ENCODE data around the gene KBTBD12. TPM values are rescaled to one million over a fixed set of nuclear protein-coding genes. Genes with fewer than 3 reads are reported as not detected.

Gene KBTBD12
- polyA plus RNA-seq, 1 of the 3 experiments (the other 2 are of a cell fraction) = not detected

DNA sequence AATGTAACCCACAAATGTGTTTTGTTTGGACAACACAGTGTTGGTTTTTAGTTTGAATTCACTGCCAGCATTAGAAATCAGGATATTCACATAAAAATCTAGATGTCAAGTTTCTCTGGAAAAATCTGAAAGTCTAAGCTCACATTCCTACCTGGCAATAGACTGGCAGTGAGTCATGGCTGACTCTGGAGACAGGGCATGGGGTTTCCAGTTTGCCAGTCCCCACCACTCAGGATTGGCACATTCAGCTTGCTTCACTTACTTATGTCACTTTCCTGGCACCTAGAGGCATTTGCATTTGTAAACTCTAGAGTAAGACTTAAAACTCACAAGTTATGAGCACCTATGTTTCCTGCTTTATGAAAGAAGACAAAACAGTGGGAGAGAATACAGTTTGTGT is 118.1 kb downstream of the KBTBD12 start (continued):
- TF ChIP-seq, protein P1, sequence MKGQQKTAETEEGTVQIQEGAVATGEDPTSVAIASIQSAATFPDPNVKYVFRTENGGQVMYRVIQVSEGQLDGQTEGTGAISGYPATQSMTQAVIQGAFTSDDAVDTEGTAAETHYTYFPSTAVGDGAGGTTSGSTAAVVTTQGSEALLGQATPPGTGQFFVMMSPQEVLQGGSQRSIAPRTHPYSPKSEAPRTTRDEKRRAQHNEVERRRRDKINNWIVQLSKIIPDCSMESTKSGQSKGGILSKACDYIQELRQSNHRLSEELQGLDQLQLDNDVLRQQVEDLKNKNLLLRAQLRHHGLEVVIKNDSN (IDR thresholded peaks at IDR 0.05; ENCODE audit: borderline replicate concordance, low read depth) = no peak
- TF ChIP-seq POLR2AphosphoS5 (IDR thresholded peaks at IDR 0.05; ENCODE audit: low read depth, low read length) (no peak), GATA2 (CRISPR knock-in tag; IDR thresholded peaks at IDR 0.05) (no peak), MEF2A (IDR thresholded peaks at IDR 0.05; ENCODE audit: borderline replicate concordance, low read depth) (no peak), YY1 (IDR thresholded peaks at IDR 0.05; ENCODE audit: low read depth) (no peak), EZH2phosphoT487 (IDR thresholded peaks at IDR 0.05; ENCODE audit: borderline replicate concordance, low read depth) (no peak), TCF12 (IDR thresholded peaks at IDR 0.05) (no peak), JUND (IDR thresholded peaks at IDR 0.05) (no peak), EP300 (IDR thresholded peaks at IDR 0.05; ENCODE audit: borderline replicate concordance in 1 of 2, low read depth in 1 of 2, low read length in 1 of 2) (no peak)
- TF ChIP-seq, protein P2, sequence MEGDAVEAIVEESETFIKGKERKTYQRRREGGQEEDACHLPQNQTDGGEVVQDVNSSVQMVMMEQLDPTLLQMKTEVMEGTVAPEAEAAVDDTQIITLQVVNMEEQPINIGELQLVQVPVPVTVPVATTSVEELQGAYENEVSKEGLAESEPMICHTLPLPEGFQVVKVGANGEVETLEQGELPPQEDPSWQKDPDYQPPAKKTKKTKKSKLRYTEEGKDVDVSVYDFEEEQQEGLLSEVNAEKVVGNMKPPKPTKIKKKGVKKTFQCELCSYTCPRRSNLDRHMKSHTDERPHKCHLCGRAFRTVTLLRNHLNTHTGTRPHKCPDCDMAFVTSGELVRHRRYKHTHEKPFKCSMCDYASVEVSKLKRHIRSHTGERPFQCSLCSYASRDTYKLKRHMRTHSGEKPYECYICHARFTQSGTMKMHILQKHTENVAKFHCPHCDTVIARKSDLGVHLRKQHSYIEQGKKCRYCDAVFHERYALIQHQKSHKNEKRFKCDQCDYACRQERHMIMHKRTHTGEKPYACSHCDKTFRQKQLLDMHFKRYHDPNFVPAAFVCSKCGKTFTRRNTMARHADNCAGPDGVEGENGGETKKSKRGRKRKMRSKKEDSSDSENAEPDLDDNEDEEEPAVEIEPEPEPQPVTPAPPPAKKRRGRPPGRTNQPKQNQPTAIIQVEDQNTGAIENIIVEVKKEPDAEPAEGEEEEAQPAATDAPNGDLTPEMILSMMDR (IDR thresholded peaks at IDR 0.05) = no peak

DNA sequence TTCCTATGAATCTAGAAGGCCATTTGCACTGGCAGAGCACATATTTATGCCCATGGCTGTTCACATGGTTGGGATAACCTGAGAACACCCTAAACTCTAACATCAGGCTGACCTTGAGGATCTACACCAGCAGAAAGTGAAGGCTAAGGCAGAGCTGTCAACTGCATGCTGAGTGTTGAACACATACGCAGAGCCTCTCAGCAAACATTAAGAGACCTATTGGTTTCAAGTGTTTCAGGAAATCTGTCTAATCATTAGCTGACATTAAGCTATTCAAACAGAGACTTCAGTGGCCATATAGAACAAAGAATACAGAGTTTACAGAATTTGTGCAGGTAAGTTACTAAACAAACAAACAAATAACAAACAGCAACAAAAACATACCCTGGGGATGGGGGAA is 121.1 kb downstream of the KBTBD12 start:
- Histone ChIP-seq H3K9me3 (no peaks in the 10 kb centered on the region), H3K27me3 (ENCODE audit: insufficient read depth) (no peaks in the 10 kb centered on the region), H3K27ac (ENCODE audit: low read depth in 2 of 2, low read length in 1 of 2) (no peak overlapping the region), H3K9me2 (no peaks in the 10 kb centered on the region), H3K4me1 (ENCODE audit: control insufficient read depth in 1 of 2, insufficient read depth in 2 of 2, low read depth in 1 of 2, low read length in 1 of 2) (no peaks in the 10 kb centered on the region), H3K4me2 (no peak overlapping the region), H4K20me1 (ENCODE audit: insufficient read depth) (no peaks in the 10 kb centered on the region), H2AFZ (ENCODE audit: low read depth) (no peak overlapping the region), H3F3A (replicated peaks; ENCODE audit: insufficient read depth) (peaks cover 3% of the 10 kb centered on the region), H3K9ac (no peak overlapping the region), H3K79me2 (ENCODE audit: insufficient read depth) (no peaks in the 10 kb centered on the region), H3K4me3 (ENCODE audit: low read depth in 2 of 2, low read length in 1 of 2) (no peak overlapping the region), H3K36me3 (replicated peaks in 1 of 2; ENCODE audit: control insufficient read depth in 1 of 2, insufficient read depth in 2 of 2, low read length in 1 of 2) (no peaks in the 10 kb centered on the region)
- CTCF ChIA-PET = interaction anchor here (0.9 kb wide), 1 partner anchor 11 kb away, joined by 4 read pairs; no protein-coding TSS in a partner anchor
- no peak for DNase-seq
- POLR2A ChIA-PET = no interaction called here
- WGBS (ENCODE audit: low lambda C conversion rate) = 80% methylated on average over 1 of the region's 1 CpG
- no peak for TF ChIP-seq SMC3 (IDR thresholded peaks at IDR 0.05; ENCODE audit: low read depth, low read length)
- TF ChIP-seq, protein P3, sequence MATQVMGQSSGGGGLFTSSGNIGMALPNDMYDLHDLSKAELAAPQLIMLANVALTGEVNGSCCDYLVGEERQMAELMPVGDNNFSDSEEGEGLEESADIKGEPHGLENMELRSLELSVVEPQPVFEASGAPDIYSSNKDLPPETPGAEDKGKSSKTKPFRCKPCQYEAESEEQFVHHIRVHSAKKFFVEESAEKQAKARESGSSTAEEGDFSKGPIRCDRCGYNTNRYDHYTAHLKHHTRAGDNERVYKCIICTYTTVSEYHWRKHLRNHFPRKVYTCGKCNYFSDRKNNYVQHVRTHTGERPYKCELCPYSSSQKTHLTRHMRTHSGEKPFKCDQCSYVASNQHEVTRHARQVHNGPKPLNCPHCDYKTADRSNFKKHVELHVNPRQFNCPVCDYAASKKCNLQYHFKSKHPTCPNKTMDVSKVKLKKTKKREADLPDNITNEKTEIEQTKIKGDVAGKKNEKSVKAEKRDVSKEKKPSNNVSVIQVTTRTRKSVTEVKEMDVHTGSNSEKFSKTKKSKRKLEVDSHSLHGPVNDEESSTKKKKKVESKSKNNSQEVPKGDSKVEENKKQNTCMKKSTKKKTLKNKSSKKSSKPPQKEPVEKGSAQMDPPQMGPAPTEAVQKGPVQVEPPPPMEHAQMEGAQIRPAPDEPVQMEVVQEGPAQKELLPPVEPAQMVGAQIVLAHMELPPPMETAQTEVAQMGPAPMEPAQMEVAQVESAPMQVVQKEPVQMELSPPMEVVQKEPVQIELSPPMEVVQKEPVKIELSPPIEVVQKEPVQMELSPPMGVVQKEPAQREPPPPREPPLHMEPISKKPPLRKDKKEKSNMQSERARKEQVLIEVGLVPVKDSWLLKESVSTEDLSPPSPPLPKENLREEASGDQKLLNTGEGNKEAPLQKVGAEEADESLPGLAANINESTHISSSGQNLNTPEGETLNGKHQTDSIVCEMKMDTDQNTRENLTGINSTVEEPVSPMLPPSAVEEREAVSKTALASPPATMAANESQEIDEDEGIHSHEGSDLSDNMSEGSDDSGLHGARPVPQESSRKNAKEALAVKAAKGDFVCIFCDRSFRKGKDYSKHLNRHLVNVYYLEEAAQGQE (IDR thresholded peaks at IDR 0.05; ENCODE audit: low read depth, low read length) = no peak
- no peak for TF ChIP-seq RFX5 (IDR thresholded peaks at IDR 0.05; ENCODE audit: low read length)
- TF ChIP-seq NRF1 (IDR thresholded peaks at IDR 0.05; ENCODE audit: low read depth, low read length) = no peak
- no peak for TF ChIP-seq YY1 (IDR thresholded peaks at IDR 0.05; ENCODE audit: low read depth)
- no peak for TF ChIP-seq EP300 (IDR thresholded peaks at IDR 0.05; ENCODE audit: borderline replicate concordance in 1 of 2, low read depth in 1 of 2, low read length in 1 of 2)
- no peak for TF ChIP-seq EZH2phosphoT487 (IDR thresholded peaks at IDR 0.05; ENCODE audit: borderline replicate concordance, low read depth)
- TF ChIP-seq TCF12 (IDR thresholded peaks at IDR 0.05) = no peak
- TF ChIP-seq RXRA (IDR thresholded peaks at IDR 0.05; ENCODE audit: borderline replicate concordance, low read depth) = no peak
- TF ChIP-seq, protein P4, sequence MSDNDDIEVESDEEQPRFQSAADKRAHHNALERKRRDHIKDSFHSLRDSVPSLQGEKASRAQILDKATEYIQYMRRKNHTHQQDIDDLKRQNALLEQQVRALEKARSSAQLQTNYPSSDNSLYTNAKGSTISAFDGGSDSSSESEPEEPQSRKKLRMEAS (IDR thresholded peaks at IDR 0.05; ENCODE audit: low read depth) = no peak
- TF ChIP-seq, protein P2 (IDR thresholded peaks at IDR 0.05) = no peak
- TF ChIP-seq, protein P5, sequence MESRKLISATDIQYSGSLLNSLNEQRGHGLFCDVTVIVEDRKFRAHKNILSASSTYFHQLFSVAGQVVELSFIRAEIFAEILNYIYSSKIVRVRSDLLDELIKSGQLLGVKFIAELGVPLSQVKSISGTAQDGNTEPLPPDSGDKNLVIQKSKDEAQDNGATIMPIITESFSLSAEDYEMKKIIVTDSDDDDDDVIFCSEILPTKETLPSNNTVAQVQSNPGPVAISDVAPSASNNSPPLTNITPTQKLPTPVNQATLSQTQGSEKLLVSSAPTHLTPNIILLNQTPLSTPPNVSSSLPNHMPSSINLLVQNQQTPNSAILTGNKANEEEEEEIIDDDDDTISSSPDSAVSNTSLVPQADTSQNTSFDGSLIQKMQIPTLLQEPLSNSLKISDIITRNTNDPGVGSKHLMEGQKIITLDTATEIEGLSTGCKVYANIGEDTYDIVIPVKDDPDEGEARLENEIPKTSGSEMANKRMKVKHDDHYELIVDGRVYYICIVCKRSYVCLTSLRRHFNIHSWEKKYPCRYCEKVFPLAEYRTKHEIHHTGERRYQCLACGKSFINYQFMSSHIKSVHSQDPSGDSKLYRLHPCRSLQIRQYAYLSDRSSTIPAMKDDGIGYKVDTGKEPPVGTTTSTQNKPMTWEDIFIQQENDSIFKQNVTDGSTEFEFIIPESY (IDR thresholded peaks at IDR 0.05; ENCODE audit: borderline replicate concordance, low read depth) = no peak
- no peak for TF ChIP-seq GATA2 (CRISPR knock-in tag; IDR thresholded peaks at IDR 0.05)
- no peak for TF ChIP-seq MXI1 (IDR thresholded peaks at IDR 0.05; ENCODE audit: low read depth, low read length)
- TF ChIP-seq, protein P6, sequence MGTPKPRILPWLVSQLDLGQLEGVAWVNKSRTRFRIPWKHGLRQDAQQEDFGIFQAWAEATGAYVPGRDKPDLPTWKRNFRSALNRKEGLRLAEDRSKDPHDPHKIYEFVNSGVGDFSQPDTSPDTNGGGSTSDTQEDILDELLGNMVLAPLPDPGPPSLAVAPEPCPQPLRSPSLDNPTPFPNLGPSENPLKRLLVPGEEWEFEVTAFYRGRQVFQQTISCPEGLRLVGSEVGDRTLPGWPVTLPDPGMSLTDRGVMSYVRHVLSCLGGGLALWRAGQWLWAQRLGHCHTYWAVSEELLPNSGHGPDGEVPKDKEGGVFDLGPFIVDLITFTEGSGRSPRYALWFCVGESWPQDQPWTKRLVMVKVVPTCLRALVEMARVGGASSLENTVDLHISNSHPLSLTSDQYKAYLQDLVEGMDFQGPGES (IDR thresholded peaks at IDR 0.05; ENCODE audit: low read depth, low read length) = no peak
